Measurements from ENCODE around the gene SEBOX.

The SEBOX gene

GRCh38 chr17:28364665-28365363, at the start of gene SEBOX:
Gene SEBOX, minus strand, starts transcription at chr17:28365199. Its CDS starts 48 bp downstream, at chr17:28365151.
- DNase-seq: no peak

DNA sequence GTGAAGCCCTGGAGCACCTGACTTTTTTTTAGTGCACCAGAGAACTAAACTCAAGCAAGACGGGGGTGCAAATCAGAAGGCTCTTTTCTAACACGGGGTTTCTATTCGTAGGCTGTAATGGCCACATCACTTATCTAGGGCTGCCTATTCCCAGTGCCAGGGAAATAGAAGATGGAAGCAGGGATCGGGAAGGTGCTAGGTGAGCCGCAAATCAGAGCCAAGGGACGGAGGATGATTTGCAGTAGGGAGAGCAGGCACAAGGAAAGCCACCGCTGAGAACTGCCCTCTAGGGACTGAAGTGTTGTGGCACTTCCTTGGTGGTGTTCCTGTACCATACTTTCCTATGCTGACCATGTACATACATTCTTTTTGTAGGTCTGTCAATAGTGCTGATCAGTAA, 48.8 kb upstream of the SEBOX start:
- no peak for DNase-seq

- DNase-seq: no peak
Observed at GRCh38 chr17:28412099-28412498, 47.1 kb upstream of the SEBOX start.

DNA sequence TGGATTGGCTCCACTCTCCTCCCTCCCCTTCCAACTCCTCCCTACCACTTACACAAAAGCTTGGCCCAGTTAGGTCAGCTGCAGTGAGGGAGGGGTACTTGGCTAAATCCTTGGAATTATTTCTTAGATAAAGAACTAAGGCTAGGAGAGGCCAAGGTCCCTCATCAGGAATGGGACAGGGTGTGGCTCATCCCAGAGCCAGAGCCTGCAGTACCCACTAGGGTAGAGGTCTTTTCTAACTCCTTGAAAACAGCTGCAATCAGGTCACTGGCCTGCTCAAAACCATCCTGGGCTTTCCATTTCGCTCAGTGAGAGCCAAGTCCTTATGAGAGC, 42.9 kb upstream of the SEBOX start:
- no peak for DNase-seq

- DNase-seq: no peak
Observed at GRCh38 chr17:28407130-28407973, 42.4 kb upstream of the SEBOX start.

DNA sequence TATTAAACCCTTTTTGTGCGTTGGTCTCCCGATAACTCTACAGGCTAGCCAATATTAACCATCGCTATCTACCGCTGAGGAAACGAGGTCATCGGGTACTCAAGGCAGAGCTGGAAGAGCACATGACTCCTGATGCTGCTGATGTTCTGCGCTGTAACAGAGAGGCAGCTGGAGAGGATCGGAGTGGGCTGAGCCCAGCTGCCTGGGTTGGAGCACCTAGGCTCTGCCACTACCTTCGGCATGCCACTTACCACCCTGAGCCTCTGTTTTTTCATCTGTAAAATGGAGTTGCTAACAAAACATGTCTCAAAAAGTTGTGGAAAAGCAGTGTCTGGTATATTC, 41.4 kb upstream of the SEBOX start:
- no peak for DNase-seq

DNA sequence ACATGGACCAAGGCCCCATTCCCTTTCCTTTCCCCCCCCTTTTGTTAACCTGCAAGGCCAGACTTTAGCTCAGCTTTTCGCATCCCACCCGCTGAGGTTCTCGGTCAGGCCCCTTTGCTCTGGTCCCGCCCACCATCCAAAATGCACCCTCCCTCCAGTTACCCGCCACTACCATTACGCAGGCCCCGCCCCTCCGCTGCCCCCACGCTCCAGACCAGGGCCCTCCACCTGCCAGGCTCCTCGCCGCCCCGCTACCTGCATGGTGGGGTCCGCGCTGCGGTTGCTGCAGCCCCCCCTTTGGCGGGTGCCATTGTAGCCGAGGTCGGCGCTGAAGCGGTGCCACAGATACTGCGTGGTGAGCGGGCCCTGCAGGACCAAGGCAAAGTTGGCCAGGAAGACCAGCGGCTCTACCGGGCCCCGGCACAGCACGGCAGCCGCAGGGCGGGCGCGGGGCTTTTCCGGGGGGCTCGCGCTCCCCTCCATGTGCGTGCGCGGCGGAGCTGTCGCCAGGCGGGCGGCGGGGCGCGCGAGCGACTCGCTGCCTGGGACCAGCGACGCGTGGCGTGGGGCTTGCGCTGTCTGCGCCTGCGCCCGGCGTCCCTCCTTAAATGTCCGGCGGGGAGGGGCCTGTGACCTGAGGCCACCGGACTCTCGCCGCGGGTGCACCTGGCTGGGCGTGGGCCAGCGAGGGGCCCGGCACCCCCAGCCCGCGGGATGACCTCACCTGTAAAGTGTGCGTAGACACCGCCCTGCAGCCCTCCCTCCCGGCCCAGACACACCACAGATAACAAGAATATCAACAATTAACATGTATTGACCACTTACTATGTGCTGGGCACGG, 40.9 kb upstream of the SEBOX start, which contains the start of gene SLC46A1:
SLC46A1 (minus strand) TSS at position 581 of the 841 bp plus-strand sequence; CDS start at position 483, 98 bp downstream.
- no peak for DNase-seq

GRCh38 chr17:28404812-28405570, 40.0 kb upstream of the SEBOX start:
- DNase-seq: no peak

DNA sequence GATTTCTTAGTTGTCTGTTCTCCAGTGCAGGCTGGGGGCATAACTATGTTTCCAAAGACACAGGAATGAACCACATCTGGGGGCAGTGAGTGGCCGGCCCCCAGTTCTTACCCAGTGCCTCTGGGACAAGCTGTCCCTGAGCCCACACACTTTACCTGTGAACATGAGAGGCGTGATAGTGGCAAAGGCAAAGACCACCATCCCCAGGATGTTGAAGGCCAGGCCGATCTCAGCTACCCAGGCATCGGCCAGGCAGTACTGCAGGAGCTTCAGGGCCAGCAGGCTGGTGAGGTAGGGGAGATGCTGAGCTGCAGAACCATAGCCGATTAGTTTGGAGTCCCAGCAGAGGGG, 39.4 kb upstream of the SEBOX start:
- no peak for DNase-seq

DNA sequence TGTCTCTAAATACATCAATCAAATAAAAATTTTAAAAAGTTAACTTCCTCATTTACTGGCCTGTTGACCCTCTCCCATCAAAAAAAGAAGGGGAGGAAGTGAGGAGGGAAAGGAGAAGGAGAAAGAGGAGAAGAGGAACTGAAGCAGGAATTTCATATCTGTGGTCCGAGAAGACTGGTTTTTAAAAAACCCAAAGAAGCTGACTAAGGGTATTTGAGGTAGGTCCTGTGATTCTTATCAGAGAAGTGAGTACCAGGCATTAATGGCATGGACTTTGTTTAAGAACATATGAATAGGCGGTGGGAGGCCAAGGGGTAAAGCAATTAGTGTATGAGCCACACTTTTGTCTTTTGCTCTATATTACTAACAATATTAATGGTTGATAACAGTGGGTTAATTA, 39.0 kb upstream of the SEBOX start:
- no peak for DNase-seq

DNA sequence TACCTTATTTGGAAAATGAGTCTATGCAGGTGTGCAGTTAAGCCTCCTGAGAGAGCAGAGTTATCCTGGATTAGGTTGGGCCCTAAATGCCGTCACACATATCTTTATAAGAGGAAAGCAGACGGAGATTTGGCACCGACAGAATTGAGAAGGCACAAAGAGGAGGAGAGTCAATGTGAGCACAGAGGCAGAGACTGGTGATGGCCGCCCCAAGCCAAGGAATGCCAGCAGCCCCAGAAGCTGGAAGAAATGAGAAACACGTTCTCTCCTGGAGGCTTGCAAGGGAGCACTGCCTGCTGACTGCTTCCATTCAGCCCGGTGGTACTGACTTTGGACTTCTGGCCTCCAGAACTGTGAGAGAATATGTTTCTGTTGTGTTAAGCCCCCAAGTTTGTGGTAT, 37.8 kb upstream of the SEBOX start:
- no peak for DNase-seq

- DNase-seq: no peak
Observed at GRCh38 chr17:28402224-28402630, 37.2 kb upstream of the SEBOX start.

- DNase-seq: no peak
Observed at GRCh38 chr17:28399808-28400207, 34.8 kb upstream of the SEBOX start.

DNA sequence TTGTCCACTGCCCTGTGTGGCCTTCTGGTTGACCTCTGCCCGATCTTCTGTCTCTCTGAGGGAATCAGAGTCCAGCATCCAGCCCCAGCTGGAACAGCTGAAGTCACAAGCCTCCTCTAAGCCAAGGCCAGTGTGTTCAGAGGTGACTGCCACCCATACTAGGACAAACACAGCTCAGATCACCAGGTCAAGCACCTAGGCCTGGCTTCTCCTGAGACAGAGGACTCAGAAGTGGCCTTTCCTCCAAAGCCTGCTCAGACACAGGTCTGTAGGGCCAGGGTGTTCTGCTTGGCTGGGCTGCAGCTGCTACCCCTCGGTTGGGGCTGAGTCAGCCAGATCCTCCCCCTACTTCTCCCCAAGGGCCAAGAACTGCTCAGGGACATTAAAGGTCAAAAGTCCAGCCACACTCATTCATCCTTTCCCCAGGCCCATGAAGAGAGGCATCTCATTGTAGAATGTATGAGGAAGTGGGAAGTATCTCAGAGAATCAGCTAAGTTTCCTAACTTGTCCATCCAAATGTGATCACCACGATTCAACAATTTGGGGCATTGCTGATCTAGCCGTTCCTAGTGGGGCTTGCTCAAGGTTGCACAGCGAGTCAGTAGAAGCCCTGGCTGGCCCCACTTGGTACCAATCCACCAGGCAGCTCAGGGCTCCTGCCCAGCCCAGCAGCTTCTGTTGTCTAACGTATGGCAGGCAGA, 33.4 kb upstream of the SEBOX start:
- no peak for DNase-seq

GRCh38 chr17:28397687-28398279, 32.8 kb upstream of the SEBOX start:
- no peak for DNase-seq

GRCh38 chr17:28397275-28397674, 32.3 kb upstream of the SEBOX start:
- no peak for DNase-seq

DNA sequence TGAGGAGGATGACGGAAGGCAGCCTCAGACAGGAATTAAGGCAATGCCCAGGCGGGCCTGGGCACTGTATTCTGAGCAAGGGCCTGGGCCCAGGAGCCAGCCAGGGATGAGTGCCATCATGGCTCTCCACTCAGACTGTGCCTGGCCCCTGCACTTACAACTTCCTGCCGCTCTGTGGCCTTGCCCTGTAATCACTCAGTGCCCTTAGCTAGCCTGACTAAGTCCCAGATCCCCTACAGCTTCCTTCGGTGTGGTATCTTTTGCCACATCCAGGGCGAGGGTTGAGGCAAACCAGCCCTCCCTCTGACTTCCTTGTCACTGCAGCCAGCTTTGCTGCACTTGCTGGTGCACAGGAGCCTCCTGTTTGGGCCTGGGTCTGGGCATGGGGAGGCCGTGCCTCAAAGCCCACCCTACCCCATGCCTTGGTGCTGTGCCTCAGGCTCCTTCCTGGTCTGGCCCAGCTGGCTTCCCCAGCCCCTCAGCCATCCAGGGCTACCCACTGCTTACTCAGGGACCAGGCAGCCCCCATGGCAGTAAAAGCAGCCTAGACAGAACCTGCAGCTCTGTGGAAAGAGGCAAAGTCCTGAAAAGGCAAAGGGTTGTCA, 31.7 kb upstream of the SEBOX start:
- DNase-seq: no peak

GRCh38 chr17:28395968-28396367, 31.0 kb upstream of the SEBOX start:
- DNase-seq: no peak

- no peak for DNase-seq
Observed at GRCh38 chr17:28395426-28395825, 30.4 kb upstream of the SEBOX start.

DNA sequence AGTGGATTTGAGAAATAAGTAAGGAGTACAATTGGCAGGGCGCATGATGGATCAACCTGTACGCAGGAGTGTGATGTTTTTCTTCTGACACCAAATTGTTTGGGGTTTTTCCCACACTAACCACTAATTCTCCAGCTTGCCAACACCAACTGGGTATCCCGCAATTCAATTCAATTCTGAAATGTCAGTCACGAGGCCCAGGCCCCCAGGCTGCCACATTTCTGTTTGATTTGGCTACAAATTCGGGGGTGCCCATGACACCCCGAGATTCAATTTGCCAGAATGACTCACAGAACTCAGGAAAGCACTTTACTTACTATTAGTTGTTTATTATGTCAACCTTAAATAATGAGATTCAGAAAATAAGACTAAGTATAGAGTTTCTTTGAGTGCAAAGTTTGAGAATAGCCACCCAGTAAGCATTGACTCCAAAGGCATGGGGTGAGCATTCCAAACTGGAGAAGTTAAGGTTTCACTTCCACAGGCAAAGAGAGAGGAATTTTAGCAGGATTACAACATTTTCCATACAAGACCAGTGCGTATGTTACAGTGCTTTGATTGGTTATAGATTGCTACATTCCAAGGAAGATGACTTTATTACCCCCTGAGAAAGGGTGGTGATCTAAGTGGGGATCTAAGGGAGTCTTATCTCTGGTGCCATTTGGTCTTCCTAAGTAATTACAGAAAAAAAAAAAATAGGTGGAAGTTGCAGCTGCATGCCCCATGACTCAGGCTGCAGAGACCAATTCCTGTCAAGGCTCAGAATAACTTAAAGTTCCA, 29.5 kb upstream of the SEBOX start:
- DNase-seq: no peak

- no peak for DNase-seq
Observed at GRCh38 chr17:28392491-28392890, 27.5 kb upstream of the SEBOX start.
